NCI-H524 treated with DMSO at 0.1 percent for 48 hours (cell line): ENCODE measurements around the gene ZXDC.

Experiments
- DNase-seq: peaks from one replicate; lab custom pipeline; 2025; lab: John Stamatoyannopoulos, UW

ZXDC gene

DNA sequence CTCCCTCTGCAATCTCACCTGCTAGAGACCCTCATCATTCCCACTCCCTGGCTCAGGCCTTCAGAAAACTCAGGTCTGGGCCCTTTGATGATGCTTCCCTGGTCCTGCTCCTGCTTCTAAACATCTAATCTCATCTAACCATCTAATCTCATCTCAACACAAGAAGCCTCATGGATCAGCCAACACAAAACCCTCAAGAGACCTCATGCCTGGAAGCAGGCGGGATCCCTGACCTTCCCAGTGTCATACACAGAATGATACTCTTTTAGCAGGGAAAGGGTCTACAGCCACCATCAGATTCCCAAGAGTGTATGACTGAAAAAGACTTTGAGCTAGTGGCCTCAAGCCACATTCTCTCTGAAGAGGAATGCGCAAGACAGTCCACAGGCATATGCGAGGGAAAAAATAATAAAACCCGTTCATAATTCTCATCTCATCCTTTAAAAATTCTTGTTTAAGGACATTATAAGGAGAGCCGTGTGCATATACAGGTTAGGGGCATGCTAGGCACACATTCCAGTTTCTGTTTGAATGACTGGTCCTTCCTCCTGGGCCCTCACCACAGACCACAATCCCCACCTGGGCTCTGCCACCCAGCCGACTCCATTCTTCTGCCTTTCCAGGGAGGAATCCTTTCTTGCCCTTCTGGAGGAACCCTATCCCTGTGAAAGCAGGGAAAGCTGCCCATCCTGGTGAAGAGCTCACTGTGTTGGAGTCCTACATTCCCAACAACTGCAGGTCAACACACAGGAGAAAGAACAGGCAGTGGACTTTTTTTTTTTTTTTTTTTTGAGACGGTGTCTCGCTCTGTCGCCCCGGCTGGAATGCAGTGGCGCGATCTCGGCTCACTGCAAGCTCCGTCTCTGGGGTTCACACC is 2.2 kb downstream of the ZXDC start:
- no peak for DNase-seq

DNA sequence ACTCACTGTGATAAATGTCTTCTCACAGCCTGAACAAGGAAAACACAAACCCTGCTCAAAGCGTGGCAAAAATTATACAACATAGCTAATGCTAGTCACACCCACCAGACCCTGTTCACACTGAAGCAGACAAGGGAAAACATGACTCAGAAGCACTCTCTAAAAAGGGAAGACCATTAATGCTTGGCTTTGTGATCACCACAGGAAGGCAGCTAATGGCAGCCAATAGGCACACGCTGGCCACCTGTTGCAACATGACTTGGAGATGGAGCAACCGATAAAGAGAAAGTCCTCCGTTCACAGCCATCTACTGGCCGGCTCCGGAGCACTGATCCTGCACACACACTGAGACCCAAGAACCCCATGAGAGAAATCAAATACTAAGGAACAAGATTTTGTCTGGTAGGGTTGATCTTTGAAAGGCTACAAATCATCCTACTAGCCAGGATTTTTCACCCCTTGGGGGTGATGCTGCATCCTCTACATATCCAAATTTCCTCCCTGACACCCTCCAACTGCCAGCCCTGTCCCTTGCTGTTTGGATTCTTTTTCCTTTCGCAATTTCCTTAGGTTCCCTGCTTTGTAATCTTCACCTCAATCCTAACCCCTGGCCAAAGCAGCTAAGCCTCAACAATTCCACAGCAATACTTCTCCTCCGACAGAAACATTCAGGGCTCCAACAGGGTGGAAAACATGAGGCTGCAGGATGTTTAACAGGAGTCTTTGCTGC is 3.2 kb downstream of the ZXDC start:
- no peak for DNase-seq

DNA sequence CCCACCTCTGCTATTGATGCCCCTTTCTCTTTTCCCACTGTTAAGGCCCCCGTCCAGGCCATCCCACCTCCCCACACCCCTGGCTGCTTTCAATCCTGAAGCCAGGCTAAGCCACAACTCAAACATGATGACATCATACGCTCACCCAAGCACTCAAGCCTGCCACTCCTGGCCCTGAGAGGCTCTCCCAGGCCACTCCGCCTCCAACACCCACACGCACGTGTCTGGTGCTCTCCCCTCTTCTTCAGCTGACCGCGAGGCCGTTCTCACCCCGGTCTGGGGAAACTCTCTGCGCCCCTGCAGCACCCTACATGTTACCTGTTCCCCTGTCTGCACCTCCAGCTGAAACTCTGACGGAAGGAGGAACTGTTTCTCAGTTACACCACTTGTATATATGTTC is 6.2 kb downstream of the ZXDC start:
- DNase-seq, result no peak

DNA sequence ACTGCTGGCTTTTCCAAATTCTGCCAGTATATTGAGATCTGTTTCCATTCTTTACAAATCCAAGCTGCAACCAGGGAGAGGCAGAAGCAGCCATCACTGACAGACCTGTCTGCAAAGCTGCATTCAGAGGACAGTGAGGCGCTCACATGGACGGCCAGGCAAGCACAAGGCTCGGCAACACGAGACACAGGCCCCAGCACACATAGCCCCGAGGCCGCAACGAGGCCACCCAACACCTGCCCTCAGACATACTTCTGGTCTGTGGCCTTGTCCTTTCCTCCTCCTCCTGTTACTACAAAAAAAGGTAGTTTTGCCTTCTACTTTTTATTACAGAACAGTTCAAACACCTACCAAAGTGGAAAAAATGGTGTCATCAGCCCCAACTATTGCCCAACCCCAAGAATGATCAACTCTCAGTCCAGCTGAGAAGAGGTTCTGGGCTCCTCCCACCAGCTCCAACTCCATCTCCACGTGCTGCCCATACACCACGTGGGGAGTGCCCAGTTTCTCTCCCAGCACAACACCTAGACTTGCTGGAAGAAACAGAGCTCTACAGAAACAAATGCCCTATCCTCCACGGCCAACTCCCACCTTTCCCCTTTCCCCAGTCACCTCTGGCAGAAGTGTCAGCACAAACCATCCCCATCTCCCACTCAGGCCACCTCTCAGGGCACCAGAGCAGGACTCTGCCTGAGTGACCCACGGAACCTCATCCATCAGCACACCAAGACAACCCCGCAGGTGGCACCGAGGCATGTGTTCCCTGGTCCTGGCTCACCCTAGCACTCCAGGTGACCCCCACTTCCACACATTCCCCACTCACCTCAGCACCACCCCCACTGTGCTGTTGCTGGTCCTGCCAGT is 7.4 kb downstream of the ZXDC start:
- no peak for DNase-seq

DNA sequence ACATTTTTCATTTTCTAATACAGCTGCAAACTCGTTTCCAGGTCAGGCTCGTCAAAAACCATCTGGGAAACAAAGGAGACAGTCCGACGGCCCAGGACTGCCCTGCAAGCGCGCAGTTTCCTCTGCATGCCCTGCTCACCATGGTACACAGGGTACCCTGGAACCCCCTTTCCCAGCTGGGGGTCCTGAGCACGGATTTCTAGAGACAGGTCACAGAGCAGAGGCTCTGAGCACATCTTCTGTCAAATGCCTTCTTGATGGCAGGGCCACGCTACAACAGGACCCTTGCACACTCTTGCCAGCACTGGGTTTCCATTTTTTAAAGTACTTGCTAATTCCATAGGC is 8.1 kb downstream of the ZXDC start:
- no peak for DNase-seq

DNA sequence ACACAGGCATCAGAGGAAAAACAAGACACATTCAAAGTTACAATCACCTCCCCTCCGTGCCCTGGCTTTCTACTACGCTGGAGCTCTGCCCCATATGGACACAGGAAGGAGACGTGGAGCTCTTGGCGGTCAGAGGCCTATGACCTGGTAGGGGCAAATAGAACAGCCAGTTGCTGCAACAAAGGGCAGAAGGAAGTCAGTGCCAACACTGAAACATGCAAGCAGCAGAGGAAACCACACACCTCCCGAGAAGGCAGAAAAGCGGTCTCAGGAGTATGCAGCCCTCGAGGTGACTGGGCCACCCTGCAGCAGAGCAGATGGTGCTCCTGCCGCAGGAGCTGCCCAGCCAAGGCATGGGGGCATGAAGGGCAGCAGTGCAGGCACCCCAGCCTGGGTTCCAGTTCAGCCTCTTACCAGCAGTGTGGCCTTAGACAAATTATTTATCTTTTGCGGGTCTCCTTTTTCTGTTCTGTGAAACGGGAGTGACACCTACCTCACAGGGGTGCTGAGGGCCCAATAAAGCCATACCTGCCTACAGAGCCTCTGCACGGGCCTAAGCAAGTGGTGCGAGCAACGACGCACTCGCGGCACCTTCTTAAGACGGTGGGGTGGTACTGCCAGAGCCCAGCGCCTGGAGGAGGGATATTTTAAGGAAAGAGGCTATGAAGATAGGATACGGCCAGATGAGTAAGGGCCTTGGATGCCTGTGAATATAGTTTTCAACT is 8.6 kb downstream of the ZXDC start:
- no peak for DNase-seq

DNA sequence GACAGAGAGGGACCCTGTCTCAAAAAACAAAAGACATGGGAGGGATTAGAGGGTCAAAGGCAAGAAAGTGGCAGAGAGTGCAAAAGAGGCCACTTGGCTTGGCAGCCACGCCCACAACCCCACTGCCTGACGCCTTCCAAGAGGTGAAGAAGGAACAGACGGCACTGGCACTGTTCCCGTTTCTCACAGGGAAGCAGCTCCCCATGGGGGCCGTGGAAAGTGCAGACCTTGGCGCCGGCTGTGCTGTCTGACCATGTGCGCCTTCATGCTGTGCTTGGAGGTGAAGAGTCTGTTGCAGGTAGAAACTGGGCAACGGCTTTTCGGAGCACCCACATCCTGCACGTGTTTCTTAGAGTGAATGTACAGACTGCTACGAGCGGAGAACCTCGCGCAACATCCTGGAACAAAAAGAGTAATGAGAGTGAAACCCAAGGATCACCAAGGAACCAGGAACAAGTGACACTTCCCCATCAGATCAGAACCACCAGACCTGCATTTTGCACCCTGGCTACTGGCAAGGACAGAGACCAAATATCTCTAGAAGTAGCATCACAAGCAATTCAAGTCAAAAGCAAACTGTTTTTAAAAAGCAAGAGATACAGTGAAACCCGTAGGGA is 9.7 kb downstream of the ZXDC start:
- peak; percentile 81 for DNase-seq

DNA sequence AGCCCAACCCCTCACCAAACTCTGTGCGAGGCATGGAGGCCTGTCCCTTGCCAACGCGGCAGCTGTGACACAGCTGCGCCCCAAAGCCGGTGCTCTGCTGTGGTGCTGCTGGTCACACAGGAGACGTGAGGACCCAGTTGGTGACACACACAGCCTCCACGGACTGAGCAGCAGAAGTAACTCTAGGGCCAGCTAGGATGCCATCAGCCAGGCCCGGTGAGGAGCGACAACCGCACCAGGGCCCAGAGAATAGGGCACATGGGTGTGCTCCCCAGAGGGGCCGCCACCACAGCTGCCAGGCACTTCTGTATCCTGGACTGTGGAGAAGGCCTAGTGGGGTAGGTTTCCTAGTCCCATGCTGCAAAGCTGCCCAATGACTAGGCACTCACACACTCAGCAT is 10.7 kb downstream of the ZXDC start:
- DNase-seq, result no peak

DNA sequence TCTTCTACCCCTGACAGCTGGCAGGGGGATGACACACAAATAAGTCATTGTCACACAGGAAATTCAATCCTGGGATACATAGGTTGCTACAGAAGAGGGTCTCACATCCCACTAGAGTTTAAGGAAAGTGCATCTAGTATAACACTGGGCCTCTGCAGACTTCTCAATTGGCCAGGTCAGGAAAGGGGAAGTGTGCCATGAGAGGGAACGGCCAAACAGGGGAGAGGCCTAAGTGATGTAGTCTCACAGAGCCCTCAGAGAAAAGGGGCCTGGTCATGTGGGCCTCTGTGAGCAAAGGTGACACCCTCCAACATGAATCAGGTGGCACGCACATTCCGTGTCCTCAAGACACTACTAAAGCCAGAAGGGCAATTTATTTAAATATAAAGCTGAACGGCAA is 11.2 kb downstream of the ZXDC start:
- peak; percentile 94 for DNase-seq

DNA sequence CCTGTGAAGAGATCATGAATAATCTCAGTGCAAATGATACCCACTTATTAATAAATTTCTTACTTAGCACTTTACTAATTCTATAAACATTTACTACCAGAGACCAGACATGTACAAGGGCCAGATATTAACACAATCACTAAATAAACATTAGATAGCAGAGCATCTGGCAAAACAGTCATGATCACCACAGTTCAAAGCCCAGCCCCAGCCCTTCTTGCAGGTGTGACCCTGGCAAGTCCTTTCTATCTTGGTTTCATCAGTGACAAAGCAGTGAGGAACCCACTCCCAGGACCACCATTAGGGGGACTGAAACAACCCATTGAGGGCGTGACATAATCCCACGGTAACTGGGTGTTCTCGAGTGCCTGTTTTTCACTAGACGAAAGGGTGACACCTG is 11.6 kb downstream of the ZXDC start:
- DNase-seq, result no peak

DNA sequence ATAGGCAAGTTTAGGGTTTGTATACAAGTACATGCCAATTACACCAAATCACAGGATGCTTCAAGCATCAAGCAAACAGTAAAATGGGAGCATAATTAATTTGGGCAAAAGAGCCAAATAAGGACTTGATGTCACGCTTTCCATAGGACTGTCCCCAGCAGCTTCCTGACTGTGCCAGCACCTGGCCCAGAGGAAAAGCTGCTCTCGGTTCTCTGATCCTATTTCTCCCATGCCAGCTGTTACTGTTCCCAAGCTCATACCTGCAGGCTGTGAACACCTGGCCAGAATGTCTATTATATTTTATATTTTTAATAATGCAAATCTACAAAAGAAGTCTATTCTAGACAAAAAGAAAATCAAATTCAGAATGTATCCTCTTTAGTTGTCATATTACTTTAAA is 12.2 kb downstream of the ZXDC start:
- DNase-seq, result peak; percentile 29

DNA sequence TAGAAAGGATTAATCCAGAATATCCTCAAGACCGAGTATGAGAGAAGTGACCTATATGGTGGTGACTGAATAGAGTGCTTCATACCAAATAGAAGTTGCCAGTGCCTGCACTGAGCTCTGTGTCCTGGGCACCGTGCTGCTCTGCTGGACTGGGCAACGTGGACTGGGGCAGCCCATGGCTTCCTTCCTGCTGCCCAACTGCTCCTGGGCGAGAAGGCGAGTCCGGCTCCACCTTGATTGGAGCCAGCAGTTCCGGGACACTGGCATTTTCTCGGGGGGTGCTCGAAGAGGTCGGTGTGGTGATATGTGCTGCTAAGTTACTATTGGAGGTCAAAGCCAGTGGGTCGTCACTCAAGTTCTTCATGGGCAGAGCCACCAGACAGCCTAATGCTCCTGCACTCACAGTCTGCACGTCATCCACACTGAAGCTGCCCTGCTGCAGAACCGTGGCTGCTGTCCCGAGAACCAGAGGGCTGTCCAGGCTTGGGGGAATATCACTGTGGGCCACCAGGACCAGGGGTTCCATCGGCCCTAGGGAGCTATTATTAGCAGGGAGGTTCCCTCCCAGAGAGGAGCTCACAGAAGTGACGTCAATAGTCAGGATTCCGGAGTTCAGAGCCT is 14.1 kb downstream of the ZXDC start:
- DNase-seq, result no peak

DNA sequence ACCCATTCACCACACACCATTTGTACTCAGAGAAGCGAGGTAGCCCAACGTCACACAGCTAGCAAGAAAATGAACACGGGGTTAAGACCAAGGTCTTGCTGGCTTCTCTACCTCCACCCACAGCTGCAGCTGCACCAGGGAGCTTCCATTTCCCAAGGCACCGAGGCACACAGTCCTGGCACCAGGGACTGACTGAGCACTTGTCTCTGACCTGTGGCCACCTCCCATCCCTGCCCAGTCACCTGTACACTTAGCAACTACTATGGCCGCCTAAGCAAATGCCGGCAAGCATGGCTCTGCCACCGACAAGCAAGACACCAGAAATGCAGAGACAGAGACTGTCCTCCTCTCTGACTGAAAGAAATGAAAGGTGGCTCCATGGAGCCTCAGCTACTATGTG is 15.3 kb downstream of the ZXDC start:
- DNase-seq, result no peak

DNA sequence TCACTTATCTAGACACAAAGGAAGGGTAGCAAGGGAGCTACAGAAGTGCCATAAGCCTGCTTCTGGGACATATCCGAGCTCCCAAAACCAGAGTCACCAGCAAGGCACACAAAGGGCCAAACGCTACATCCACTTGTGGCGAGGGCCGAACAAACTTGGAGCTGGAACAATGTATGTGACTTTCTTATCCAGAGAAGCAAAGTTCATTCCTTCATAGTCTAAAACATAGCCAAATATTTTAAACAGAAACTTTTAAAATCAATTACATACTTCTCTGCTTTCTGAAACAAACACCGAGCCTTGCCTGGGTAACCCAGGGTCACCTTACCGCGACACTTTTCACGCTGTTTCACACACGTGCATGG is 15.9 kb downstream of the ZXDC start:
- DNase-seq, result no peak

DNA sequence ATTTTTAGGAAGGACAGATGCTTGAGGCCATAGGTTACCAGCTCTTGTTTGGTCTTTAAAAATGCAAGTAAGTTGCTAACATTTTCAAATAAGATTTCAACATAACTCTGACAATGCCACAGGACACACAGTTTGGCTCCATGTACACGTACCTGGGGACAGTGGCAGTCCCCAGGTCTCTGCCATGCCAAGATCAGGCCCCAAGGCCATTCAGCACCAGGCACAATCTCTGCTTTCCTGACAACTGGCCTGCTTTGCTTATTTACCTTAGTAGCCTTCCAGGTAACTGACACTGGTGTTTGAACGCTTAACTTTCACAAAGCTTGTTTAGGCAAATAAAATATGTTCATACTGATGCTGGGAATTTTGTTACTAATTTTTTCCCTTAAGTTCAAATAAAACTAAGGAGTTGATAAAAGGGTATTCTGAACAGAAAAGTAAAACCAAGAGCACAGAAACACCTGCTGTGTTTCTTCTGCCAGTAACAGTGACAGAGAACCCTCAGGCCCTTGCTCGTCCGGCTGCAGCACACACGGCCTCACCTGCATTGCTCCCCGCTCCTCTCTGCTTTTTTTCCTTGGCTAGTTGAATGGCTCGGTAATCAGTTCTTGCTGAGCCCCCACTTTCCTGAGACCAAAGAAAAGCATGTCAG is 16.5 kb downstream of the ZXDC start:
- DNase-seq, result no peak

DNA sequence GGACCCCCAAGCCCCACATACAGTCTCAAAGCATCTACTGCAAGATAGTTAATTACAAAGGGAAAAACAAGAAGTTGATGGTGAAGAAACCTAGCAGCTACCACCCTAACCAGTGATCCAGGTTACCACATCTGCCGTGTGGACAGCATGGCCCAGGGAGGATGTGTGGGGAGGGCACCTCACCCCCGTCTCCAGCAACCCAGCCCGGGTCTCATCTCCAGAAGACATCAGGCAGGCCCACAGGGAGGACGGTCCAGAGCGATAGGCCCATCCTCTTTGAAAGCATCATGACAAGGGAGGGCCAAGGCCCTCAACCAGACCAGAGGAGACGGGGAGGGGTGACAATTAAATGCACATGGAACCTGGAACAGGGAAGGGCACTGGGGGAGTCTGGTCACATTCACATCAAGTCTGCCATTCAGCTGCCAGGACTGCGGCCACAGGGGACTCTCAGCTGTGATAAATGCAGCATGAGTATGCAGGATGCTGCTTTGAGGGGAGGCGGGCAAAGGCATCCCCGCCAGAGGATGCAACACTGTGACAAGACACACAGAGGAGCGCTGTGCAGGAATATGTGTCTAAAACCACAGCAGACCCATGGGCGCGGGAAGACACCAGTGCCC is 18.8 kb downstream of the ZXDC start:
- DNase-seq, result no peak

DNA sequence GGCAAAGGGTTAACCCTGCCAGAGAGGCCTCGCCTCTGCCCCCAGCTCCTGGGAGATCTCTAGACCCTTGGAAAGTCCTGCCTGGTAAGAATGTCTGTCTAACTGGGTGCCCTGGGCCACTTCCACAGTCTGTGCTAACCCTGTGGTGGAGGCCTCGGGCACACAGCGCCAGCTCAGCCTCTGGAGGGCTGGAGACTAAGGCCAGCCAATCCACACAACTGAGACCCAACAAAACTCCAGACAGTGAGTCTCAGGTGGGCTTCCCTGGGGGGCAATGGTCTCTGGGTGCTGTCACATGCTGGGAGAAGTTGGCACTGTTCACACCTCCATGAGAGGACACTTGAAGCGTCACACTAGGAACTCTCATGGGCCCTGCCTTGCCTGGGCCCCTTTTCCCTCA is 19.5 kb downstream of the ZXDC start:
- DNase-seq, result no peak

DNA sequence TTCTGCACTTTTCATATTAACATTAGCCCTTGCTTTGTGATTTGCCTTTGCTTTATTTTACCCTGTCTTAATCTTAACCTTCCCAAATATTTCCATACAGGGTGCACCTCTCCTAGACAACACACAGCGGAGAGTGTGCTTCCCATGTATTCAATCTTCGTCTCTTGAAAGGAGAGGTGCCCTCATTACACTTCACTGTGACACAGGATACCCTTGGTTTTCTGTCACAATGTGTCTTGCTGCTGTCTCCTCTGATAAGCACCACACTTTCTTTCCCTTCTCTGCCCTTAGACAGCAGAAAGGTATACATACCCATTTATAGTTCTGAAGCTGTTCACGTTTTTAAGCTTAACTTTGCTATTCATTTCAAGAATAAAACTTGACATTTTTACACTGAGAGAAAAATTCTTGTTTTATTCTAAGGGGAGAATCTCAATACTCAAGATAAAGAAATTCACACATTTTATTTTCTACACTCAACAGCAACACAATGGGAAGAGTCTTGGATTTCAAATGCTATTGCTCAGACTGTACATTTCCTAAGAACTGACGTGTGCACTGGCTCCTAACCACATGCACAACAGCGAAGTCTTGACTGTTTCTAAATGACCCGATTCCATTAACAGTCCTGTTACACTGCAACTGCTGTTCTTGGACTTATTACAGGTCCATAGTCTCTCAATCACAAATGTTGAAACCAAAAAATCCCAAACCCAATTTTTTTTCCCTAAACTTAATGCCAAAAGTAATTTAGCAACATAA is 21.1 kb downstream of the ZXDC start:
- no peak for DNase-seq

DNA sequence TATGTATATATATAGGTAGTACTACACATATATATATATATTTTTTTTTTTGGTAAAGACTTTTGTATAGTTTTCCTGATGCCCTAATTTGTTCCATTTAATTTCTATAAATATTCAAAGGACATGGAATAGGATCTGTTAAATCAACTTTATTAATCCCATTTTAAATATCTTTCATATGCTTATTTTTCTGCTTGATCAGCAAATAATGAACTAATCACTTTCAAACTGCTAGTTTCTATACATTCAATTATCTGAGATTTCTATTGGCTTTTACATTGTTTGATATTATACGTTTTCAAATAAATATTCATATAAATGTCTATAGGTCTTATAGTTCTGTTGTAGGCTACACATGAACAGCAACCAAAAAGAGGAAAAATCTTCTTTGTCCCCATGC is 21.7 kb downstream of the ZXDC start:
- DNase-seq, result no peak
